Measurements from ENCODE around the gene RABGGTA.

DNA sequence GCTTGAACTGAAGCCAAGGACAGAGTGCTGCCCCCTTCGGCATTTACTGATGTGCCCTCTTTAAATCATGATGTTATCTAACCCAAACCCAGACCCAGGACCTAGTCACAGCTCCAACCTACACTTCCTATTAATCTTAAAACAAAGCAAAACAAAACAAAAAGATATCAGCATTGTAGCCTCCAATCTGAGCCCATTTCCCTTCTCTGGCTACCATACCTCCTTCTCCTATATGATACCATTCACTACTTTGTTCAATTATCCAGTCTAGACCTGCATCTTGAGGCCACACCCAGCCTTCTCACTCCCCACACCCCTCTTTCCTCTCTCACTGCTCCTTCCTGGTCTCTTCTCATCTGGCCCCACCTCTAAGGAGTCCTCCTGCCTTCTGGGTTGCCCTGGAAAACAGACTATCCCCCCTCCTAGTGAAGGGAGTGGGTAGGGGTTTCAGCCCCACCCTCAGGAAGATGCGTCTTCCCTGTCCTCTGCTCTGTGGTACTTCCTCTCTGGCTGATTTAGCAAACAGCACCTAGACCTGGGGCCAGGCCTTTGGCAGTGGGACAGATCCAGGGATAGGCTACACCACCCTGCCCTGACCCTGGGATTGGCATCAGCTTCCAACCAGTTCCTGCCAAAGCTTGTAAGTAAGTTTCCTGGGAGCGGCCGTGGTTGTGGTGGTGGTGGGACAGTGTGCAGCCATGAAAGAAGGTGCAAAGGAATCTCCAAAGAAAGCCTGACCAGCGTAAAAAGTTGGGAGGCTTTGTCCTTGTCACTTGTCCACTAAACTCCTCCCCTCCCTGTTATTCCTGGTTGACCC lies 43.2 kb upstream of the RABGGTA start:
- no peak for TF ChIP-seq CTCF (conservative IDR thresholded peaks at IDR 0.05 in 1 of 2, IDR thresholded peaks at IDR 0.05 in 1 of 2; ENCODE audit: low read depth in 1 of 2, low read length in 2 of 2)
- TF ChIP-seq EZH2 (IDR thresholded peaks at IDR 0.05; ENCODE audit: low read length, missing control alignments), result no peak
